OCI-M1 (cell line): ENCODE measurements around the gene YOD1.
A peak's percentile ranks its signal among the peaks of the same experiment; 100 is the strongest.

Experiments
- DNase-seq: peaks from one replicate; lab custom pipeline; 2025; lab: John Stamatoyannopoulos, UW

The YOD1 gene

GRCh38 chr1:207072233-207072632 is 21.2 kb upstream of the YOD1 start:
- no peak for DNase-seq

- DNase-seq, result no peak
Measured at GRCh38 chr1:207071426-207071825, 20.4 kb upstream of the YOD1 start.

GRCh38 chr1:207070811-207071210 is 19.8 kb upstream of the YOD1 start:
- DNase-seq, result peak; percentile 79

GRCh38 chr1:207069858-207070506 is 19.0 kb upstream of the YOD1 start:
- no peak for DNase-seq

GRCh38 chr1:207069061-207069460 is 18.1 kb upstream of the YOD1 start:
- DNase-seq, result no peak

DNA sequence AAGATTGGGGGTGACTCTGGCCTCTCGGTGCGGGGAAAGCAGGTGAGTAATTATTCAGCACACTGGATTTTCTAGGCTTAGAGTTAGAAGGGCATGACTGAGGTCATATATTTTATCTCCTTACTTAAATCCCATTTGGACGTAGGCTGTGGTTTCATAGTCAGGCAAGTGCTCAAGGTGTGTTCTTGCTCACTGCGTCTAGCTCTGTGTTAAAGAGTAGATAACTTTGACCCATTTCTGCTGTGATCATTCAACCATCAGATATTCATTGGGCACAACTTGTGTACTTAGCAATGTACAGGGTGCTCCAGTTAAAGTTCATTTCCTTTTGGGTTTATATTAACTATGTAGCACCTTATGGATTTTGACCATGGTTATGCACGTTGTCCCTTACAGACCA is 16.7 kb upstream of the YOD1 start:
- DNase-seq, result no peak

GRCh38 chr1:207067185-207067584 is 16.2 kb upstream of the YOD1 start:
- DNase-seq, result no peak

GRCh38 chr1:207064561-207064960 is 13.6 kb upstream of the YOD1 start:
- DNase-seq, result no peak

- no peak for DNase-seq
Measured at GRCh38 chr1:207063014-207063413, 12.0 kb upstream of the YOD1 start.

DNA sequence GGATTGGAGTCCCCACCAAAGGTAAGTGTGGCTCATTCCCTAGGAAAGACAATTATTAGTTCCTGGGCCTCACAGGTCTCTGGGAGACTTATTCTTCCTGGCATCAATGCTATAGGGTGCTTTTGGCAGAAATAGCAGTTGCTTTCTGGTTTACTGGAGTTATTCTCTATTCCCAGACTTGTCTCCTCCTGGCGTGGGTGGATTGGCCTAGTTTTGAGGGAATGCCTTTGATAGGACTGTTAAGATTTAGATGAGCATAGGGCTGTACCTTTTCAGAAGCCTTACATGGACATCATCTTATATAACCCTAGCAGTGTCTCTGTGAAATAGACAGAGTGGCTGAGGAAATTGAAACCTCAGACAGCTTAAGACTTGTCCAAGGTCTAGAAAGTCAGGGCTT is 11.1 kb upstream of the YOD1 start:
- DNase-seq, result no peak

DNA sequence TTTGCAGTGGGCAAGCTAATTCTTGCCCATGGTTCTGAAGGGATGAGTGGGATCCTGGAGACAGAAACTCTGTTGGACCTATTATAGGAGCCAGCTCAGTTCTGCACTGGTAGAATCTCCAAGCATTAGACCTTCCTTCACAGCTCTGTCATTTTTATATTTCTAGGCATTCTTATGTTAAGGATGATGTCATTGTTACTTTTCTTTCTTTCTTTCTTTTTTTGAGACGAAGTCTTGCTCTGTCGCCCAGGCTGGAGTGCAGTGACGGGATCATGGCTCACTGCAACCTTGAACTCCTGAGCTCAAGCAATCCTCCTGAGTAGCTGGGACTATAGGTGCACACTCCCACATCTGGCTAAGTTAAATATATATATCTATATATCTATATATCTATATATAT is 9.6 kb upstream of the YOD1 start:
- DNase-seq, result no peak

DNA sequence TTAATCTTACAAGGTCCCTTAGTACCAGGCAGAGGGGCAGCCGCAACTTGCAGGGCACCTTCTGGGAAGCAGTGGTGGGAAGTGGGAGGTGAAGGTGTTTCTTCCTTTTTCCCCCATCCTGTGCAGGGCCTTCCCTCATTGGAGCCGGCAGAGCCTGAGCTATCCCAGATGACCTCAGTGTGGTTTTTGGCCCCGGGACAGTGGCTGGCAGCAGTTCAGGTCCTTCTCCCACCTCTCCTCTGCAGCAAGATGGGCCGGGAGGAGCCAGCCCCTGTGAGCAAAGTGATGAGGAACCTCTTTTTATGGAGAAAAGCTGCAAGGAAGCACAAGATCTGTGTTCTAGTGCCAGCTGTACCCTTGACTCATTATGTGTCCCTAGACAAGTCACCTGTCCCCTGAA is 8.9 kb upstream of the YOD1 start:
- no peak for DNase-seq

DNA sequence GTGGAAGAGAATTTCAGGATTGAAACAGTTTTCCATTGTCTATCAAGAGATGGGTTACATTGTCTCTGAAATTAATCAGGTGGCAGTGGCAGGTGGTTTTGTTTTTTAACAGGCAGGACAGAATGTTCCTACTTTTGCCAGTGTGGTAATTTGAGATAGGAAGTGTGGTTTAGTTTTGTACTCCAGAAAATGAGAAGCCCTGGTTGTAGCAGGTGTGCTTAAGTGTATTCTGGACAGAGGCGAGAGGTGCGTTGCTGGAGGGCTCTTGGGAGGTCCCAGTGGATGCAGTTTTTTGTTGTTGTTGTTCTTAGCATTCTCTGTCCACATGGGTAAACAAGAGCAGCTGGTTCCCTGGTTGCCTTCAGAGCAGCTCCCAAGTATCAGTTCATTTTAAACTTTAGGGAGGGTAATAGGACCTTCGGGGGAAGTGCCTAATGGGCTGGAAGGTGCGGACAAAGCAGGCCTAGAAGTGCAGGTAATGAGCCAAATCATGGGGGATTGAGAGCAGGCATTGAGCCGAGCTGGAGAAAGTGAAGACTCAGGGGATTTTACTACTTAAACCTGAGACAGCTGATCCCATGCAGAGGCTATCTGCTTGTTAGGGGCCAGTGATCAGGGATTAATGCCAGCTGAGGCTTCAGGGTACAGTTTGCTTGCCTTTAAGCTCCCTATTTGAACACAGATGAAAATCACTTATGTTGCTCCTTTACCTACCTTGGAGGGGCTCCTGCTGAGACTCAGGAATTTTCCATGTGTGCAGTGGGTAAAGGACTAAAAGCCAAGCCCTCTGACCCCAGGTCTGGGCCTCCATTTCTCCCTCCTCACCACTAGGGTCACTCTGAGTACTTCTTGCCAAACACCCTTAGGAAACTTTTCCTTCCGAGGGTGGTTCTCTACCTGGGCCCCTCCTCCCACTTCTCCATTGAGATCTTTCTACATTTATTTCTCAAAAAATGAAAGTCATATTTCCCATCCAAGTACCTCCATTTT is 8.2 kb upstream of the YOD1 start:
- DNase-seq, result no peak

DNA sequence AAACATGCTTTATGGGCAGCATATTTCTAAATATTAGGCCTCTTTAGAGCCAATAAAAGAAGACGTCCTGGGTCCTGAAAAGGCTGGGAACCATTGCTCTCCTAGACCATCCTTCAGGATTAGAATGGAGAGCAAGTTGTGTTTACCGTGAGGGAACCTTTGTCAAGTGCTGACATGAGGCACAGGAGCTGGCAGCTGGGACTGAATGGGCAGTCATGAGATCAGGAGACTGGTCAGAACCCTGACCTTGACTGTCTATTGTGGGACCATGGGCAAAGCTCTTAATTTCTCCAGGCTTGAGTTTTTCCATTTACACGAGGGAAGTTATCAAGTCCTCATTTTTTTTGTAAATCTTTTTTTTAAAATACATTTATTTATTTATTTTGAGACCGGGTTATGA is 7.2 kb upstream of the YOD1 start:
- DNase-seq, result no peak

- DNase-seq, result no peak
Measured at GRCh38 chr1:207056673-207057072, 5.7 kb upstream of the YOD1 start.

DNA sequence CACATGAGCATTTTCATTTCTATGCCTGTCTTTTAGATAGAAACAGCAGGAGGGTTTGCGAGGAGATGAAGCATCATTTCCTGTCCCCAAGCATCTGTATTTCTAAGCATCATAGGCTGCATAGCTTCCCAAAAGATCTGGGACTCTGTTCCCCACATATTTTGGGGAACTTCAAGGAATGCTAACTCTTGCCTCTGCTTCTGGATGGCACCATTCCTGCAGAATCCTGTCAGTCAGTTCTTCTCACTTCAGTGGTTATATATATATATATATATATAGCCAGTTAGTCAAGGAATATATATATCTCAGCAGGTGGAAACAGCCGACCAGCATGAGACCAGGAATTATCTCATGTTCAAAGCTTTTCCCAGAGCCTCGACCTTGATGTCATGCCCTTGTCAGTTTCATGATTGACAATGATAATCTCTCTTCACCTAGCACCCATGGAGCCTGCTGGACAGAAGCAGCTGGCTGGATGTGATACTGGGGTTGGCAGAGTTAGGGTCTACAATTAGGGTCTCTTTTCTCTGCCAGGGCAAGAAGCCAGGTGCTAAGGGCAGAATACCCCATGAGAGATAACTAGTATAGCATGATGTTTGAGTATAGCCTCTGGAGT is 4.5 kb upstream of the YOD1 start:
- DNase-seq, result no peak

- peak; percentile 41 for DNase-seq
Measured at GRCh38 chr1:207054491-207054890, 3.5 kb upstream of the YOD1 start.

DNA sequence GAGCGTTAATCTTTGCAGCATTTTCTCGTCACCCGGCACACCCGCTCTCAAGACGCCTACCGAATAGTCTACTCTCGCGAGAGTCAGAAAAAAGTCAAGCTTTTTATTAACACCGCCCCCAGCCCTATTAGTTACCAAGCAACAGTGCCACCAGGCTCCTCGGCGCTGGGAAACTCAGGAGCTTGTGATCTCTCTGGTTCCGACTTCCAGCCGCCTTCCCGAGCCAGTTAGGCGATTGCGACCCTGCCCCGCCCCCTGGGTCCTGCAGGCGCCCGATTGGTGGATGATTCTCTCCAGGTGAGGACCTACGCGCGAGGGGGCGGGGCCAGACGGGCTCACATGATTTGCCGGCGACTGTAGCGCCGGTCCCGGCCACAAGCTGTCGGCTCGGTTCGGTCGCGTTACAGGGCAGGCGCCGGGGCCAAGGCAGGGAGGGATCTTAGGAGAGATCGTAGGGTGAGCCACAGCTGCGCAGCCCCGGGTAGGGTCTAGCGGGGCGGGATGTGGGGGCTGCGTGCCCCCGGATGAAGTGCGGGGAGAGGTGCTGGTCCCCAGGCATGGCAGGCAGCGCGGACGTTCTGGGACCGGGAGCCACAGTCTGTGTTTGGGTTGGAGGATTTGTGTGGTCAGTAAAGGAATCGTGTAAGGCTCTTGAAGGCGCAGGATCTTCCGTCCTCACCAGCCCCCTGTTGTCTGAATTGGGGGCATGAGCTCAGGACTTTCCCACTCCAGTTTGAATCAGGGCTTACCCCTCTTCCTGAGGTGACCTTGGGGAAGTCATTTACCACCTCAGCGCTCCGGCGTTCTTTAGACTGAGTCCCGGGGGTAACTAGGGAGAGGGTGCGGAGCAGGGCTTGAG is 2.1 kb upstream of the YOD1 start, which contains the start of gene PFKFB2:
TSS of gene PFKFB2 (plus strand) at position 365 of the 859 bp plus-strand sequence. CDS start 1,443 bp downstream, outside the sequence.
- DNase-seq, result peak; percentile 99

GRCh38 chr1:207050480-207051190 is 373 bp downstream of the YOD1 start:
- DNase-seq, result peak; percentile 97

- DNase-seq, result peak; percentile 90
Measured at GRCh38 chr1:207049974-207050391, 1.0 kb downstream of the YOD1 start.

- no peak for DNase-seq
Measured at GRCh38 chr1:207049514-207049913, 1.5 kb downstream of the YOD1 start.
